HEK293 (cell line): ENCODE measurements around the gene NCKAP5L.

ENCODE experiments used
- CTCF ChIA-PET: fragments of 350-600 bp; formaldehyde crosslinking; extraction: SDS; loops from one replicate; lab custom pipeline; 2021; ENCODE audit warnings: antibody characterized with exemption; lab: Yijun Ruan, JAX
- POLR2A ChIA-PET: fragments of 300-600 bp; formaldehyde crosslinking; extraction: SDS; loops from one replicate; lab custom pipeline; 2020; ENCODE audit warnings: antibody characterized with exemption, inconsistent platforms; lab: Yijun Ruan, JAX
- H3K27ac ChIP-seq: fragments of 200-500 bp; sonication (Bioruptor generic); 2 replicates; pipeline ENCODE4 v1.5.1; 2014; ENCODE audit warnings: low read depth, low read length, control low read depth, inconsistent platforms; ENCODE audit errors: extremely low read depth
- H3K36me3 ChIP-seq, 2 experiments: fragments of 200-500 bp in 1 of 2; sonication (Bioruptor generic) in 1 of 2; 1 replicate in 1 of 2; 2 replicates in 1 of 2; pipeline ENCODE4 v1.5.1; 2014 to 2017; ENCODE audit warnings: inconsistent platforms in 2 of 2, low read length in 2 of 2; ENCODE audit not compliant: control insufficient read depth in 2 of 2, insufficient read depth in 1 of 2
- H3K4me1 ChIP-seq: fragments of 200-500 bp; sonication (Bioruptor generic); 2 replicates; pipeline ENCODE4 v1.5.1; 2014; ENCODE audit warnings: mild to moderate bottlenecking, low read length, inconsistent platforms; ENCODE audit not compliant: control insufficient read depth, insufficient read depth
- H3K4me3 ChIP-seq: 2 replicates; pipeline ENCODE4 v1.5.1; 2011; ENCODE audit warnings: low read depth, mild to moderate bottlenecking, control low read depth, low read length, moderate library complexity
- H3K9me3 ChIP-seq: fragments of 200-500 bp; sonication (Bioruptor generic); 2 replicates; pipeline ENCODE4 v1.5.1; 2014; ENCODE audit warnings: low read depth, low read length, inconsistent platforms; ENCODE audit not compliant: control insufficient read depth, insufficient read depth
- GFI1B ChIP-seq: fragments of 450-650 bp; formaldehyde crosslinking; IDR thresholded peaks from 2 replicates; pipeline ENCODE4 v1.5.1; 2016; ENCODE audit warnings: missing biosample characterization, missing genetic modification characterization
- GLIS2 ChIP-seq: fragments of 450-650 bp; formaldehyde crosslinking; IDR thresholded peaks from 2 replicates; pipeline ENCODE4 v1.5.1; 2016; ENCODE audit warnings: missing biosample characterization, missing genetic modification characterization
- HOXC10 ChIP-seq: sonication (generic); formaldehyde crosslinking; IDR thresholded peaks from 2 replicates; pipeline ENCODE4 v1.8.1; 2023; ENCODE audit warnings: mild to moderate bottlenecking, missing genetic modification reagents
- KLF1 ChIP-seq: fragments of 450-650 bp; formaldehyde crosslinking; IDR thresholded peaks from 2 replicates; pipeline ENCODE4 v1.5.1; 2016; ENCODE audit warnings: missing biosample characterization, missing genetic modification characterization
- MZF1 ChIP-seq: fragments of 450-650 bp; formaldehyde crosslinking; IDR thresholded peaks from 2 replicates; pipeline ENCODE4 v1.5.1; 2017; ENCODE audit warnings: missing biosample characterization, missing genetic modification characterization, borderline replicate concordance
- RBAK ChIP-seq: fragments of 450-650 bp; formaldehyde crosslinking; IDR thresholded peaks from 2 replicates; pipeline ENCODE4 v1.5.1; 2016; ENCODE audit warnings: missing biosample characterization, missing genetic modification characterization
- SCRT1 ChIP-seq: fragments of 450-650 bp; formaldehyde crosslinking; IDR thresholded peaks from 2 replicates; pipeline ENCODE4 v1.5.1; 2016; ENCODE audit warnings: missing biosample characterization, missing genetic modification characterization, borderline replicate concordance
- SCRT2 ChIP-seq: fragments of 450-650 bp; formaldehyde crosslinking; IDR thresholded peaks from 2 replicates; pipeline ENCODE4 v1.5.1; 2016; ENCODE audit warnings: missing biosample characterization, missing genetic modification characterization
- SP2 ChIP-seq: fragments of 450-650 bp; formaldehyde crosslinking; IDR thresholded peaks from 2 replicates; pipeline ENCODE4 v1.5.1; 2016; ENCODE audit warnings: missing biosample characterization, missing genetic modification characterization
- TRIM28 ChIP-seq: IDR thresholded peaks from 2 replicates; pipeline ENCODE4 v1.6.1; 2011; ENCODE audit warnings: low read length, control low read depth, borderline replicate concordance
- YY2 ChIP-seq: fragments of 450-650 bp; formaldehyde crosslinking; IDR thresholded peaks from 2 replicates; pipeline ENCODE4 v1.5.1; 2016; ENCODE audit warnings: missing biosample characterization, missing genetic modification characterization
- ZBTB20 ChIP-seq: fragments of 450-650 bp; formaldehyde crosslinking; IDR thresholded peaks from 2 replicates; pipeline ENCODE4 v1.5.1; 2016; ENCODE audit warnings: missing biosample characterization, missing genetic modification characterization
- ZNF112 ChIP-seq: fragments of 450-650 bp; formaldehyde crosslinking; IDR thresholded peaks from 2 replicates; pipeline ENCODE4 v1.5.0; 2017; ENCODE audit warnings: missing biosample characterization, missing genetic modification characterization
- ZNF133 ChIP-seq: fragments of 450-650 bp; formaldehyde crosslinking; IDR thresholded peaks from 2 replicates; pipeline ENCODE4 v1.5.1; 2016; ENCODE audit warnings: missing biosample characterization, missing genetic modification characterization
- ZNF169 ChIP-seq: fragments of 450-650 bp; formaldehyde crosslinking; IDR thresholded peaks from 2 replicates; pipeline ENCODE4 v1.5.1; 2016; ENCODE audit warnings: missing biosample characterization, missing genetic modification characterization
- ZNF2 ChIP-seq: fragments of 450-650 bp; formaldehyde crosslinking; IDR thresholded peaks from 2 replicates; pipeline ENCODE4 v1.5.1; 2016; ENCODE audit warnings: missing biosample characterization, missing genetic modification characterization
- ZNF214 ChIP-seq: fragments of 450-650 bp; formaldehyde crosslinking; IDR thresholded peaks from 2 replicates; pipeline ENCODE4 v1.5.1; 2017; ENCODE audit warnings: missing biosample characterization, mild to moderate bottlenecking, missing genetic modification characterization, borderline replicate concordance
- ZNF248 ChIP-seq: fragments of 450-650 bp; formaldehyde crosslinking; IDR thresholded peaks from 2 replicates; pipeline ENCODE4 v1.5.1; 2017; ENCODE audit warnings: missing biosample characterization, missing genetic modification characterization
- ZNF274 ChIP-seq, 2 experiments: fragments of 200-500 bp in 1 of 2; fragments of 450-650 bp in 1 of 2; sonication (Bioruptor generic) in 1 of 2; formaldehyde crosslinking in 1 of 2; IDR thresholded peaks; 2 replicates each; pipeline versions ENCODE4 v1.5.1 to v1.6.1; 2014 to 2016; ENCODE audit warnings: borderline replicate concordance in 1 of 2, inconsistent platforms in 1 of 2, low read length in 1 of 2, missing biosample characterization in 1 of 2, missing genetic modification characterization in 1 of 2
- ZNF335 ChIP-seq: fragments of 450-650 bp; formaldehyde crosslinking; conservative IDR thresholded peaks from 2 replicates; pipeline ENCODE4 v1.5.1; 2016; ENCODE audit warnings: missing biosample characterization, missing genetic modification characterization
- ZNF341 ChIP-seq: fragments of 450-650 bp; formaldehyde crosslinking; IDR thresholded peaks from 2 replicates; pipeline ENCODE4; 2016; ENCODE audit warnings: low read depth, missing biosample characterization, missing genetic modification characterization
- ZNF350 ChIP-seq: fragments of 450-650 bp; formaldehyde crosslinking; IDR thresholded peaks from 2 replicates; pipeline ENCODE4 v1.5.0; 2017; ENCODE audit warnings: missing biosample characterization, mild to moderate bottlenecking, missing genetic modification characterization
- ZNF354C ChIP-seq: fragments of 450-650 bp; formaldehyde crosslinking; IDR thresholded peaks from 2 replicates; pipeline ENCODE4 v1.5.1; 2016; ENCODE audit warnings: missing biosample characterization, missing genetic modification characterization, low read depth, borderline replicate concordance
- ZNF366 ChIP-seq: fragments of 450-650 bp; formaldehyde crosslinking; conservative IDR thresholded peaks from 2 replicates; pipeline ENCODE4 v1.5.1; 2016; ENCODE audit warnings: missing biosample characterization, missing genetic modification characterization
- ZNF37A ChIP-seq: fragments of 450-650 bp; IDR thresholded peaks from 2 replicates; pipeline ENCODE4 v1.5.1; 2018; ENCODE audit warnings: missing biosample characterization, missing genetic modification characterization
- ZNF404 ChIP-seq: fragments of 450-650 bp; formaldehyde crosslinking; IDR thresholded peaks from 2 replicates; pipeline ENCODE4 v1.5.1; 2017; ENCODE audit warnings: missing biosample characterization, missing genetic modification characterization
- ZNF416 ChIP-seq: fragments of 450-650 bp; formaldehyde crosslinking; IDR thresholded peaks from 2 replicates; pipeline ENCODE4 v1.5.1; 2016; ENCODE audit warnings: missing biosample characterization, missing genetic modification characterization
- ZNF544 ChIP-seq: fragments of 450-650 bp; formaldehyde crosslinking; IDR thresholded peaks from 2 replicates; pipeline ENCODE4 v1.5.0; 2017; ENCODE audit warnings: missing biosample characterization, missing genetic modification characterization
- ZNF571 ChIP-seq: fragments of 450-650 bp; formaldehyde crosslinking; IDR thresholded peaks from 2 replicates; pipeline ENCODE4 v1.5.0; 2017; ENCODE audit warnings: missing biosample characterization, missing genetic modification characterization
- ZNF596 ChIP-seq: fragments of 450-650 bp; IDR thresholded peaks from 2 replicates; pipeline ENCODE4 v1.5.0; 2018; ENCODE audit warnings: missing biosample characterization, mild to moderate bottlenecking, missing genetic modification characterization, moderate library complexity
- ZNF600 ChIP-seq: fragments of 450-650 bp; formaldehyde crosslinking; IDR thresholded peaks from 2 replicates; pipeline ENCODE4 v1.5.1; 2016; ENCODE audit warnings: missing biosample characterization, missing genetic modification characterization
- ZNF707 ChIP-seq: fragments of 450-650 bp; formaldehyde crosslinking; IDR thresholded peaks from 2 replicates; pipeline ENCODE4 v1.5.1; 2016; ENCODE audit warnings: missing biosample characterization, missing genetic modification characterization
- ZNF785 ChIP-seq: fragments of 450-650 bp; formaldehyde crosslinking; IDR thresholded peaks from 2 replicates; pipeline ENCODE4 v1.5.1; 2016; ENCODE audit warnings: missing biosample characterization, missing genetic modification characterization
- ZNF843 ChIP-seq: fragments of 450-650 bp; formaldehyde crosslinking; IDR thresholded peaks from 2 replicates; pipeline ENCODE4 v1.5.1; 2016; ENCODE audit warnings: missing biosample characterization, missing genetic modification characterization
- TF ChIP-seq, protein P1 (sequence below): fragments of 450-650 bp; formaldehyde crosslinking; IDR thresholded peaks from 2 replicates; pipeline ENCODE4 v1.5.1; 2016; ENCODE audit warnings: missing biosample characterization, missing genetic modification characterization
- TF ChIP-seq, protein P2 (sequence below): fragments of 450-650 bp; formaldehyde crosslinking; IDR thresholded peaks from 2 replicates; pipeline ENCODE4 v1.5.1; 2016; ENCODE audit warnings: missing biosample characterization, missing genetic modification characterization
- TF ChIP-seq, protein P3 (sequence below): fragments of 450-650 bp; formaldehyde crosslinking; IDR thresholded peaks from 2 replicates; pipeline ENCODE4 v1.5.1; 2016; ENCODE audit warnings: missing biosample characterization, missing genetic modification characterization
- TF ChIP-seq, protein P4 (sequence below): fragments of 450-650 bp; formaldehyde crosslinking; IDR thresholded peaks from 2 replicates; pipeline ENCODE4 v1.5.1; 2016; ENCODE audit warnings: missing biosample characterization, missing genetic modification characterization

The NCKAP5L gene

DNA sequence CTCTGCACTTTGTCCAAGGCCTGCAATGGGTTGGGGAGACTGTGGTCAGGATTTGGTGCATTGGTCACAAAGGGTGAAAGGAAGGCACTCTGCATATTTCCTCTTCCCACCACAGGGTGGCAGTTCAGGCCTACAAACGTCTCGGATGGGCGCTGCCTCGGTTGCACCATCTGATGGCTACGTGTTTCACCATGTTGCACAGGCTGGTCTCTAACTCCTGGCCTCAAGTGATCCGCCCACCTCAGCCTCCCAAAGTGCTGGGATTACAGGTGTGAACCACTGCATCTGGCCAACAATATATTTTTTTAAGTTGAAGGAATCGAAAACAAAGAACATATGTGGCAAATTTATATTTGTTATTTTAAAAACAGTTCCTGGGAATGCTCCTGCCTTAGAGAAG is 51.8 kb downstream of the NCKAP5L start:
- Histone ChIP-seq H3K9me3 (no peaks in the 10 kb centered on the region), H3K4me1 (no peaks in the 10 kb centered on the region), H3K27ac (no peak overlapping the region), H3K36me3 (no peaks in the 10 kb centered on the region), H3K4me3 (no peak overlapping the region)
- ChIA-PET CTCF (interaction anchor here (0.6 to 5.3 kb wide), 12 partner anchors 8 to 949 kb away, joined by 4 to 96 read pairs (median 10); partner anchors contain the start of gene NCKAP5L), POLR2A (no interaction called here)
- TF ChIP-seq YY2 (tag by site-specific recombination) (no peak), SP2 (tag by site-specific recombination) (no peak), ZNF785 (tag by site-specific recombination) (no peak), ZNF404 (no peak), GLIS2 (tag by site-specific recombination) (no peak), ZBTB20 (tag by site-specific recombination) (no peak), ZNF707 (no peak), ZNF366 (no peak), ZNF214 (tag by site-specific recombination) (no peak), ZNF596 (tag by site-specific recombination) (no peak), GFI1B (tag by site-specific recombination) (no peak), ZNF112 (no peak), ZNF274 (IDR thresholded peaks at IDR 0.05; ENCODE audit: low read length) (no peak), ZNF274 (tag by site-specific recombination; IDR thresholded peaks at IDR 0.05; ENCODE audit: borderline replicate concordance) (no peak), ZNF248 (tag by site-specific recombination) (no peak), ZNF354C (tag by site-specific recombination) (no peak), SCRT2 (peak; percentile 74), KLF1 (tag by site-specific recombination) (no peak), ZNF133 (tag by site-specific recombination) (no peak), ZNF544 (tag by site-specific recombination) (no peak), ZNF341 (tag by site-specific recombination) (no peak), ZNF350 (tag by site-specific recombination) (no peak), ZNF843 (tag by site-specific recombination) (no peak), RBAK (tag by site-specific recombination) (no peak), ZNF2 (tag by site-specific recombination) (peak; percentile 82), SCRT1 (tag by site-specific recombination) (peak; percentile 59; the same call in 1 of the 2 replicates), TRIM28 (no peak), HOXC10 (no peak), MZF1 (tag by site-specific recombination) (no peak), ZNF335 (tag by site-specific recombination) (0 out of 2 replicates have a peak, but pooled peaks have one; percentile 12), ZNF416 (tag by site-specific recombination) (no peak), ZNF169 (tag by site-specific recombination) (no peak), ZNF600 (tag by site-specific recombination) (no peak), ZNF37A (tag by site-specific recombination) (no peak), ZNF571 (tag by site-specific recombination) (no peak)
- TF ChIP-seq, protein P1, sequence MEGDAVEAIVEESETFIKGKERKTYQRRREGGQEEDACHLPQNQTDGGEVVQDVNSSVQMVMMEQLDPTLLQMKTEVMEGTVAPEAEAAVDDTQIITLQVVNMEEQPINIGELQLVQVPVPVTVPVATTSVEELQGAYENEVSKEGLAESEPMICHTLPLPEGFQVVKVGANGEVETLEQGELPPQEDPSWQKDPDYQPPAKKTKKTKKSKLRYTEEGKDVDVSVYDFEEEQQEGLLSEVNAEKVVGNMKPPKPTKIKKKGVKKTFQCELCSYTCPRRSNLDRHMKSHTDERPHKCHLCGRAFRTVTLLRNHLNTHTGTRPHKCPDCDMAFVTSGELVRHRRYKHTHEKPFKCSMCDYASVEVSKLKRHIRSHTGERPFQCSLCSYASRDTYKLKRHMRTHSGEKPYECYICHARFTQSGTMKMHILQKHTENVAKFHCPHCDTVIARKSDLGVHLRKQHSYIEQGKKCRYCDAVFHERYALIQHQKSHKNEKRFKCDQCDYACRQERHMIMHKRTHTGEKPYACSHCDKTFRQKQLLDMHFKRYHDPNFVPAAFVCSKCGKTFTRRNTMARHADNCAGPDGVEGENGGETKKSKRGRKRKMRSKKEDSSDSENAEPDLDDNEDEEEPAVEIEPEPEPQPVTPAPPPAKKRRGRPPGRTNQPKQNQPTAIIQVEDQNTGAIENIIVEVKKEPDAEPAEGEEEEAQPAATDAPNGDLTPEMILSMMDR (tag by site-specific recombination): peak; percentile 97
- TF ChIP-seq, protein P2, sequence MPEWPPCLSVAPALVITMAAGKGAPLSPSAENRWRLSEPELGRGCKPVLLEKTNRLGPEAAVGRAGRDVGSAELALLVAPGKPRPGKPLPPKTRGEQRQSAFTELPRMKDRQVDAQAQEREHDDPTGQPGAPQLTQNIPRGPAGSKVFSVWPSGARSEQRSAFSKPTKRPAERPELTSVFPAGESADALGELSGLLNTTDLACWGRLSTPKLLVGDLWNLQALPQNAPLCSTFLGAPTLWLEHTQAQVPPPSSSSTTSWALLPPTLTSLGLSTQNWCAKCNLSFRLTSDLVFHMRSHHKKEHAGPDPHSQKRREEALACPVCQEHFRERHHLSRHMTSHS (tag by site-specific recombination): no peak
- TF ChIP-seq, protein P3, sequence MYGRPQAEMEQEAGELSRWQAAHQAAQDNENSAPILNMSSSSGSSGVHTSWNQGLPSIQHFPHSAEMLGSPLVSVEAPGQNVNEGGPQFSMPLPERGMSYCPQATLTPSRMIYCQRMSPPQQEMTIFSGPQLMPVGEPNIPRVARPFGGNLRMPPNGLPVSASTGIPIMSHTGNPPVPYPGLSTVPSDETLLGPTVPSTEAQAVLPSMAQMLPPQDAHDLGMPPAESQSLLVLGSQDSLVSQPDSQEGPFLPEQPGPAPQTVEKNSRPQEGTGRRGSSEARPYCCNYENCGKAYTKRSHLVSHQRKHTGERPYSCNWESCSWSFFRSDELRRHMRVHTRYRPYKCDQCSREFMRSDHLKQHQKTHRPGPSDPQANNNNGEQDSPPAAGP (tag by site-specific recombination): peak; percentile 39; the same call in 1 of the 2 replicates
- TF ChIP-seq, protein P4, sequence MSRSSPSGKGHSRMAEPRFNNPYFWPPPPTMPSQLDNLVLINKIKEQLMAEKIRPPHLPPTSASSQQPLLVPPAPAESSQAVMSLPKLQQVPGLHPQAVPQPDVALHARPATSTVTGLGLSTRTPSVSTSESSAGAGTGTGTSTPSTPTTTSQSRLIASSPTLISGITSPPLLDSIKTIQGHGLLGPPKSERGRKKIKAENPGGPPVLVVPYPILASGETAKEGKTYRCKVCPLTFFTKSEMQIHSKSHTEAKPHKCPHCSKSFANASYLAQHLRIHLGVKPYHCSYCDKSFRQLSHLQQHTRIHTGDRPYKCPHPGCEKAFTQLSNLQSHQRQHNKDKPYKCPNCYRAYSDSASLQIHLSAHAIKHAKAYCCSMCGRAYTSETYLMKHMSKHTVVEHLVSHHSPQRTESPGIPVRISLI (tag by site-specific recombination): no peak
